ENCODE data around the gene PRKAA1.

Gene PRKAA1

GRCh38 chr5:40823459-40823858, 25.3 kb upstream of the PRKAA1 start:
- DNase-seq (ENCODE audit: extremely low read depth, low read depth) = no peak
- no peak overlapping the region for H3K4me3 ChIP-seq (replicated peaks; ENCODE audit: low read depth, low read length)
- TF ChIP-seq, protein P1, sequence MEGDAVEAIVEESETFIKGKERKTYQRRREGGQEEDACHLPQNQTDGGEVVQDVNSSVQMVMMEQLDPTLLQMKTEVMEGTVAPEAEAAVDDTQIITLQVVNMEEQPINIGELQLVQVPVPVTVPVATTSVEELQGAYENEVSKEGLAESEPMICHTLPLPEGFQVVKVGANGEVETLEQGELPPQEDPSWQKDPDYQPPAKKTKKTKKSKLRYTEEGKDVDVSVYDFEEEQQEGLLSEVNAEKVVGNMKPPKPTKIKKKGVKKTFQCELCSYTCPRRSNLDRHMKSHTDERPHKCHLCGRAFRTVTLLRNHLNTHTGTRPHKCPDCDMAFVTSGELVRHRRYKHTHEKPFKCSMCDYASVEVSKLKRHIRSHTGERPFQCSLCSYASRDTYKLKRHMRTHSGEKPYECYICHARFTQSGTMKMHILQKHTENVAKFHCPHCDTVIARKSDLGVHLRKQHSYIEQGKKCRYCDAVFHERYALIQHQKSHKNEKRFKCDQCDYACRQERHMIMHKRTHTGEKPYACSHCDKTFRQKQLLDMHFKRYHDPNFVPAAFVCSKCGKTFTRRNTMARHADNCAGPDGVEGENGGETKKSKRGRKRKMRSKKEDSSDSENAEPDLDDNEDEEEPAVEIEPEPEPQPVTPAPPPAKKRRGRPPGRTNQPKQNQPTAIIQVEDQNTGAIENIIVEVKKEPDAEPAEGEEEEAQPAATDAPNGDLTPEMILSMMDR (IDR thresholded peaks at IDR 0.05; ENCODE audit: low read depth, low read length, missing control alignments) = no peak

DNA sequence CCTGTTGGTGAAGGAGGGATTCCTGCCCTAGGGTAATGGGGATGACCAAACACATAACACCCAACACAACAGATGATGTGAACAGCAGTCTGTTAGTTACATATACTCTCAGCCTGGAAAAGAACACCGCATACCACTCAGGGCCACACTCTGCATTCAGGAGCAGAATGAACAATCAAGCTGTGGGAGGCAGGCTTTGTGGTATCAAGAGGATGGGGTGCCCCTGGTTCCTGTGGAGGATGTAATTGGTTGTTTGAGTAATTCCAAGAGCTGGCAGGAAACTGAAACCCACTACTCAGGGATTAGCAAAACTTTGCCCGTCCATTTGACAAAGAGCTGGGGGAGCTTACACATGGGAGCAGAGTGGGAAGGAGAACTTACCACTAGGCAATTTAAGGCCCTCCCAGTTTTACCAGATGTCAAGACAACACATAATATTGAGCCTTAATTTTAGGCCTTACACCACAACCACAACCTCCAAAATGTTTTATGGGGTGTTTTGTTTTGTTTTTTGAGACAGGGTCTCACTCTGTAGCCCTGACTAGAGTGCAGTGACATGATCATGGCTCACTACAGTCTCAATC, 15.6 kb upstream of the PRKAA1 start:
- TF ChIP-seq, protein P1 (IDR thresholded peaks at IDR 0.05; ENCODE audit: low read depth, low read length, missing control alignments) = no peak
- DNase-seq (ENCODE audit: extremely low read depth, low read depth) = no peak
- H3K4me3 ChIP-seq (replicated peaks; ENCODE audit: low read depth, low read length) = no peak overlapping the region

DNA sequence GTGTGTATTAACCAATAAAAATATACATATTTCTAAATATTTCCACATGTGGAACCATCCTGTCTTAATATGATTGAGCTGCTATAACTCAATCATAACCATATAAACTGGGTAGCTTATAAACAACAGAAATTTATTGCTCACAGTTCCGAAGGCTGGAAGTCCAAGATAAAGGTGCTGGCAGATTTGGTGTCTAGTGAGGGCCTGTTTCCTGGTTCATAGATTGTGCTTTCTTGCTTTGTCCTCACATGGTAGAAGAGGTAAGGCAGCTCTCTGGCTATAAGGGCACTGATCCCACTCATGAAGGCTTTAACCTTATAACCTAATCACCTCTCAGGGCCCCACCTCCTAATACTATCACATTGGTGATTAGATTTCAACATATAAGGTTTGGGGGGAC, 14.0 kb upstream of the PRKAA1 start:
- H3K4me3 ChIP-seq (replicated peaks; ENCODE audit: low read depth, low read length) = no peak overlapping the region
- TF ChIP-seq, protein P1 (IDR thresholded peaks at IDR 0.05; ENCODE audit: low read depth, low read length, missing control alignments) = no peak

GRCh38 chr5:40801771-40802562, 3.8 kb upstream of the PRKAA1 start:
- TF ChIP-seq, protein P1 (IDR thresholded peaks at IDR 0.05; ENCODE audit: low read depth, low read length, missing control alignments) = no peak
- no peak overlapping the region for H3K4me3 ChIP-seq (replicated peaks; ENCODE audit: low read depth, low read length)
- DNase-seq (ENCODE audit: extremely low read depth, low read depth) = no peak

More for the DNA sequence above, 14.0 kb upstream of the PRKAA1 start:
- no peak for DNase-seq (ENCODE audit: extremely low read depth, low read depth)

DNA sequence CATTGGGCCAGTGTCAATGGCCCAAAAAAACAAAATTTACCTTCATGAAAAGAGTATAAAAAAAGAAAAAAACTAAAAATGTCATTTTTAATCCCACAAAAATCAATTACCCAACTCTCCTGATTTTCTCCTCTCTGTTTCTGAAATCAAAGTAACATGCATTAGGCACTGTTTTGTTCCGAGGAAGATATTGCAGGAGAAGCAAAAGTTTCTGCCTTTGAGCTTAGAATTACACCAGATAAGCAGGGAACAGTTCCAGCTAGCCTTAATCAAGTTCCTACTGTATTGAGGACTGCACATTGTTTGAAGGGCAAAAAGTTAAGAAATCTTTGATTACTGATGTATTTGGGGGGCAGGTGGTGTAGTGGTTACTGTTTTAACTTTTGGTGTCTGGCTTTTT, 1.1 kb upstream of the PRKAA1 start:
- H3K4me3 ChIP-seq (replicated peaks; ENCODE audit: low read depth, low read length) = peak overlapping the region; percentile 83
- TF ChIP-seq, protein P1 (IDR thresholded peaks at IDR 0.05; ENCODE audit: low read depth, low read length, missing control alignments) = no peak
- DNase-seq (ENCODE audit: extremely low read depth, low read depth) = no peak

GRCh38 chr5:40798801-40799210, 632 bp upstream of the PRKAA1 start:
- DNase-seq (ENCODE audit: extremely low read depth, low read depth) = peak; percentile 27
- H3K4me3 ChIP-seq (replicated peaks; ENCODE audit: low read depth, low read length) = peak overlapping the region; percentile 83
- TF ChIP-seq, protein P1 (IDR thresholded peaks at IDR 0.05; ENCODE audit: low read depth, low read length, missing control alignments) = no peak

Measured in HFF-Myc (cell line).